Islet precursor cell (in vitro differentiated cells): Measurements from ENCODE around the gene CDC6.

Experiments
- DNase-seq: peaks from one replicate; pipeline ENCODE4 v3.0.0-alpha.2; 2018

The CDC6 gene

DNA sequence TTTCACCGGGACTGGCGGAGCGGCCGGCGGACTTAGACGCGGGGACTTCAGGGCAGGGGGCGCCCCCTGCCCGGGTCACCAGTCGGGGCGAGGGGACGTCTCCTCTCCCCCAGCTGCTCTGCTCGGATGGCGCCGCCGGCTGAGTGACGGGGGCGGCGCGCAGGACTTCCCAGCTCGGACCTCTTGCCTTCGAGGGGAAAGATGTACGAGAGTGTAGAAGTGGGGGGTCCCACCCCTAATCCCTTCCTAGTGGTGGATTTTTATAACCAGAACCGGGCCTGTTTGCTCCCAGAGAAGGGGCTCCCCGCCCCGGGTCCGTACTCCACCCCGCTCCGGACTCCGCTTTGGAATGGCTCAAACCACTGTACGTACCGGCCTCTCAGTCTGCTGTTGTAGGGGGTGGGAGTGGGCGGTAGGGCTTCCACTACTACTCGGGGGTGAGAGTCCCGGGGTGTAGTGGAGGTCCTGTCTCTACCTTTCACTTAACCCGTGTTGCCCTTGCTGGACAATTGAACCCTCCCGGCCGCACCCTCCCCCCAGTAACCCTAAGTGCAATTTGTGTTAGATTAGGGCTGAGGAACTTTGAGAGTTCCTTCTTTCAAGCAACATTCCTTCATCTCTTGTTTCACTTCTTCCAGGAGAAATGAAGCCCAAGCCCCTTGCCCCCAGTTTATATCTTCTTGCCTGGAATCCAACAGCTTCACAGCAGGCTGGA lies 55.0 kb downstream of the CDC6 start:
- DNase-seq, result no peak

DNA sequence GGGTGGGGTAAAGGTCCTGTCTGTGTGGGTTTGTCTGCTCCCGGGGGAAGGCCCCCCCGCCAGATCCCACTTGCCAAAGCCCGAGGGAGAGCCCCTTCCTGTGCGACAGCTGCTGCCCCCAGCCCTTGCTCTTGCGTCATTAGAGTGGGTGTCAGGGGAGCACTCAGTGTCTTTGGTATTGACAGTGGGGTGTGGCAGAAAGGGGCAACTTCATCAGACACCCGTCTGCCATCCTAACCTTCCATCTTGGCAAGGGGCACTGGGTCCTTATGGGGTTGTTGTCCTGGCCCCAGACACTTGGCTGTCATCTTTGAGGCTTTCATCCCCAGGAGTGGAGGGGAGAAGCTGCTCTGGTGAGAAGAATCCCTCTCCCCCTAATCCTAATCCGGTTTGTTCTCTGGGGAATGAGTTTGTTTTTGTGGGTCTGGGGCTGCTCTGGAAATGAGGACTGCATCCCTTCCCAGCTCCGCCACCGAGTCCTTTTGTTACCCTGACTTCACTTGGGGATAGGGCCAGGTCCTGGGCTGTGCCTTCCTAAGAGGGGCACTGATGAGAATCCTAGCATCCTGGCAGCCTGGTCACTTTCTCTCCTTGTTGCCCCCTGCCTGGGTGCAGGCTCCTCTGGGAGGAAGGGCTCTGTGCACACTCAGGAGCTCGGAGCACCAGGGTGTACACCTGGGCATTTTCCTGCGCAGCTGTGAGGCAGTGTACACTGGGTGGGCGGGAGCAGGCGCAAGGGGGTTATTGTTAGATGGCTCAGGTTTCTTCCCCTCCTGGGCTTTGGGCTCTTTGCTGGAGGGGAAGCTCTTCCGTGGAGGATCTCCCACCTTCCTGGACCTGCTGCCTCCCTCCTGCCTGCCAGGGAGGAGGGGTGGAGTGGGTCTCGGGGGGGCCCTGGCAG lies 55.8 kb downstream of the CDC6 start:
- DNase-seq, result no peak

DNA sequence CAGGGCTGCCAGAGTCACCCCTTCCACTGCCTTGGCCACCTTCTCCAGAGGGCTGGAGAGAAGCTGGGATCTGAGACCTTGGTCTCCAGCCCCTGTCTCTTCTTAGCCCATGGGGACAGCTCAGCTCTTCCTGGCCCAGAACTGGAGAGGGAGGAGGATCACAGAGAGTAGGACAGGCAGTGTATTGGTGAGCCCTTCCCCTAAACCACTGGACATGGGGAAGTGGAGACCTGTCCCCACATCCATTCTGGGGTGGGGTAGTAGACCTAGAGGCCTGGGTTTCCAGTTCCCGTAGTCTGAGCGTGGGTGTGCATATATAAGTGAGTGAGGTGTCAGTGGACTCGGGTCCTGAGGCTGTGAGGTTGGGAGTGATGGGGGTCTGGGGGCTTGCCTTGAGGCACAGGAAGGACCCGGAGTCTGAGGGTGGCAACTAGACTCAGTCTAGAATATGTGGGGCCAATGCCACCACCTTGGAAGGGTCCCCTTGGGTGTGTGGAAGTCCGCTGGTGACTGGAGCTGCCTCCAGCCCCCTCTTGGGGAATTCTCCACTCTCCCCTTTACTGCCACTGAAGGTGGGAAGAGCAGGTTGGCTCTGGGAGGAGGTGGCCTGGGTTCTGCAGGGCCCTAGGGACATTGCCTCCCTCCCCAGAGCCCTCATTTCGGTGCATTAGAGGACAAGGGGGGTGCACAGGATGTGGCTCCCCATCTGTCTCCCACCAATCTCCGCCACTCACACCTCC lies 56.9 kb downstream of the CDC6 start:
- DNase-seq, result no peak

DNA sequence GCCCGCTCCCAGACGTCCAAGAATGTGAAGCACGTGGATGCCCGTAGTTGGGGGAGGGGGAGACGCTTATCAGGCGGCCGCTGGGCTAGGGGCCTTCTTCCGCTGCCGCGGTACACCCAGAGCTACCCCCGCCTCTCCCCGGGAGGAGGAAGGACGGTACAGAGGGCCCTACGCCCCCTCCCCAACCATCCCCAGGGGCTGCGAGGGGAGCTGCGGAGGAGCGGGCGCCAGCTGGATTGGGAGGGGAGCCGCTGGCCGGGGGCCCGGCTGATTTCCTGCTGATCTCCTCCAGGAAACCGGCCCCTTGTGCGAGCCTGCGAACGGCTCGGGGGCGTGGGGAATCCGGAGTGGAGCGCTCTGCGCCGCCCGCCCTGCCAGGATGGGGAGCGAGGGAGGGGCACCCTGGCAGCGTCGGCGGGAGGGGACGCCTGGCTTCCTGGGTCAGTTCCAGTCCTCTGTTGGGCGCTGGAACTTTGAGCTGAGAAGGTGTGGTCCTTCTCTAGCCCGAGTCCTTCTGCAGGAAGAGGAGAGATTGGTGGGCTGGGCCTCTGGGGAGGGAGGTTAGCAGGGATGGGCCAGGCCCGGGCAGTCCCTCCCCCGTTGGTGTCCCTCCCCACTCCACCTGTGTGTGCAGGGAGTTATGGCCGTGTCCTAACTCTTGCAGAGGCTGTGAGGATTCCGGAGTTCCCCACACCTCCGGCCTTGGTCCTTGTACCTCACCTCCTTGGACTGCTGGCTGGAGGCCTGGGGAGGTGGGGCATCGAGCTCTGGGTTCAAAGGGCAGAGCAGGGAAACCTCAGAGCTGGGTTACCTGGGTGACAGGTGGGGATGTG lies 57.7 kb downstream of the CDC6 start:
- peak; percentile 94 for DNase-seq

DNA sequence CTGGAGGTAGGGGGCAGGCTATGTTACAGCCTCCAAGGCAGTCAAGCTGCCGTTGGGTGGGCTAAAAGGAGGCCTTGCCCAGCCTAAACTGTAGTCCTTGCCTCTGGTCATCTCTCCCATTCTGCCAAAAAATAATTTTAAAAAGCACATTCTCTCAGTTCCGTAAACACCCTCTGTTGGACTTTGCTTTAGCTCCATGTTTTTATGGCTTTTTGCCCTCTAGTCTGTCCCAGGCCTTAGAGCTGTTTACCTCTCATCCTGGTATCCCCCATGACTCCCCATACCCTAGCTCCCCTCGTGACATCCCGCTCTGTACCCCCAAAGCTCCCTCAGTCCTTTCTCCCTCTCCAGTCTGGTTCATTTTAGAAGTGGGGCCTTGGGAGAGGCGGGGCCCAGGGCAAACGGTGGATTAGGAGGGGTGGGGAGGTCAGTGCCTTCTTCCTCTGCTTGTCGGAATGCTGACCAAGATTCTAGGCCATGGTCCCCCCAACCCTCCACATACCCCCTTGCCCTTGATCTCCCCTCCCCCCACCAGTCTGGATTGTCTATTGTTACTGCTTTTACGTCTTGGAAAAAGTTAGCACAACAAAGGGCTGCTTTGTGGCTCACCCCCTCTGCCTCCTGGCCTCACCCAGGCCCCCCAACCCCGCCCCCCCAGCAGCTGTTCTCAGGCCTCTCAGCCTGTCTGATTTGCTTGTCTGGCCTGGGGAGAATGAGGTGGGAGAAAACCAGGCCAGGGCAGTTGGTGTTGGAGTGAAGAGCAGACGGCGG lies 58.5 kb downstream of the CDC6 start:
- no peak for DNase-seq

DNA sequence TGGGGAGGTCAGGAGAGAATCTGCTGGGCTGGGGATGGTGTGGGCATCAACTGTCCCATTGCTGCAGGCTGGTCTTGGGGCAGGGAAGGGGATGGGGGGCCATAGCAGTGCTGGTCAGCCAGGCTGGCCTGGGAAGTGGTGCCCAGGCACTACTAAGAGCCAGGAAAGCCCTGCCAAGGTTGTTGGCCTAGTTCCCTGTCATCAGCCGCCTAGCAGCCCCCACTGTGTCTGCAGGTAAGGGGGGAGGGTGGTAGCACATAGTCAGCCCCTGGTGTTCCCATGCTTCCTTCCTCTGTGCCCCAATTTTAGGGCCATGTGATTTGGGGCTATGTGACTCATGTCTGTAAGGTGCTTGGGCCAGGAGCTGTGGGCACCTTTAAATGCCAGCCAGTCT lies 59.1 kb downstream of the CDC6 start:
- DNase-seq, result no peak

DNA sequence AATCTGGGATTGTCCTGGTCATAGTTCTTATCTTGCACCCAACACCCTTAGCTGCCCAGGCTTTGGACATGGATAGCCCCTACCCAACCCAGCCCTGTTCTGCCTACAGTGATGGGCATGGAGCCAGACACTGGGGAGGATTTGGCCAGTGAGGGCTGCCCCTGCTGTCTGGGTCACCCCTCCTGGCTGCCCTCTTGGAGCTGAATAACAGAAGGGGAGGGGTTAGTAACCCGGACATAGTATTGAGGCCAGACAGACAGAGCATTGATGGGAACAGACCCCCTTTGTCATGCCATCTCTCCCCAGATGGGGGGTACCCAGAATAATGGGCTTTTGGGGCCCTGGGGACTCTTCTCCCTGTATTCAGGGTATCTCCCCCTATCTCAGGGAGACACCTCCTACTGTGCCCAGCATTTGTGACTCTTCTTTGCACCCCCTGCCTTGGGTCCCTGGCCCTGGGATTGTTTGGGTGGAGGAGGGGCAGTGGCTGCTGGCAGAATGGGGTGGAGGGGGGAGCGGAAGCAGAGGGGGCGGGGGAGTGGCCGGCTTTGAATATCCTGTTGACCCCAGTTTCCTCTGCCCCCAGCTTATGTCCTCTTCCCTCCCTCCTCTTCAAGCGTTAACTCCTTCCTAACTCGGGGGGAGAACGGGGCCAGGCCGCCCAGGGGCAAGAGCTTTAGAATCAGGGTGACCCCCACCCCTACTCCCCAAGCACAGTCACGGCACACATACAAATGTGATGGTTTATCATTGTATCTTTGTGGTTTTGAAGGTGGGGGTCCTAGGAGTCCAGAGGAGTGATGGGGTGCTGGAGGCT lies 59.8 kb downstream of the CDC6 start:
- no peak for DNase-seq

DNA sequence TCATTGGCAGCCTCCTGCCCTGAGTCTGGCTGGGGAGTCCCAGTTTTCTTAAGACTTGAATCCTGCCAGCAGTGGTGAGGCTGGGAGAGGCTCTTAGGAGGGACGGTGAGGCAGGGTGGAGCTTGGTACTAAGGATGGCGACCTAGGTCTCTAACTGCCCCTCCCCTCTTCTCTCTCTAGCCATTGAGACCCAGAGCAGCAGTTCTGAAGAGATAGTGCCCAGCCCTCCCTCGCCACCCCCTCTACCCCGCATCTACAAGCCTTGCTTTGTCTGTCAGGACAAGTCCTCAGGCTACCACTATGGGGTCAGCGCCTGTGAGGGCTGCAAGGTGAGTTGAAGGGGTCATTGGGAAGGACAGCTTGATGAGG lies 60.4 kb downstream of the CDC6 start:
- DNase-seq, result no peak

DNA sequence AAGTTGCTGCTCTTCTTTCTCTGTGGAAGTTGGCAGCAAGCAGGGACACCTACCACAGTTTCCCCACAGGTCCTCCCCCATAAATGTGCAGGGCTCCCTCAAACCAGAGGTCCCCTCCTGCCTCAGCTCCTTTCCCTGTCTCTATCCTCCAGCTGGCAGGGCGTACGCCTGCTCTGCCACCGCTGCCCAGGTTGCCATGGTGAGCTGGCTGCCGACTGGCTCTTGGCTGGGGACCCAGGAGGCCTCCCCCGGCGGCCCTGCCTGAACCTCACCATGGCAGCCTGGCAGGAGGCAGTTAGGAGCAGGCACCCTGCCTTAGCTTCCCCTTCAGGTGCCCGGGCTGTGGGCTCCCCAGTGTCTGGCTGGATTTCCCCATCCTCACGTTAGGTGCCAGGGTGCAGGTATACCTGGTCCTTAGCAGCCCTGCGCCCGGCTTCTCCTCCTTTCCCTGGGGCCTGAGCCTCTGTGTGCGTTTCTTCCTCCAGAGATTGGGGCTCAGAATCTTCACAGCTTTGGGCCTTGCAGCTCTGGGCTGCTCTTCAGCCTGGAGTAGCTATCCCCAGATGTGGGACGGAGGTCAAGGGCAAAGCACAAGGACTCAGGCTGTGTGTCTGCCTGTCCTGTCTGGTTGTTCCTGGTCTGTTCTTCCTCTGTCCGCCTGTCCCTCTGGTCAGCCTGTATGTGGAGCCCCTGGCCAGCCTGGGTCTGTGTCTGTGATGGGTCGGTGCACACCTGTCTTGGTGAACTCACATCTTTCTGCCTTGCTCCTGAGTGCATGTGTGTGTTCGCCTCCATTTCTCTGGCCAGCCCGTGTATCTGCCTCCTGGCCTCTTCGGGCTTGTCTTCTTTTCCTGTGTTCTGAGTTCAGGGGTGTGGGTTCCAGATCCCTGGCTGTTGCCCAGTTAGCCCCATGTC lies 61.1 kb downstream of the CDC6 start:
- DNase-seq, result no peak

DNA sequence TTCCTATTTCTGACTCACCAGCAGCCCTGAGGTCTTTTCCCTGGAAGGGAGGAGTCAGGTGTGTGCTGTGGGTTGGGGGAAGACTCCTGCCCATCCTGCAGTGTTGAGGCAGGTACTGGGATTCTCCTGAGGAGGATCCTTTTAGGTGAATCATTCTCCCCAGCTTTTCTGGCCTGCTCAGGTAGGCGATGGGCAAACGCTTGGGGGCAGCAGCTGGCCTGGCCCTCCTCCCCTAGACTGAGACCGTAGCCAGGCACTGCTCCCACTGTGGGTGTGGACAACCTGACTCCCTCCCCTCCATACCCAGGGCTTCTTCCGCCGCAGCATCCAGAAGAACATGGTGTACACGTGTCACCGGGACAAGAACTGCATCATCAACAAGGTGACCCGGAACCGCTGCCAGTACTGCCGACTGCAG lies 61.8 kb downstream of the CDC6 start:
- DNase-seq, result peak; percentile 76

DNA sequence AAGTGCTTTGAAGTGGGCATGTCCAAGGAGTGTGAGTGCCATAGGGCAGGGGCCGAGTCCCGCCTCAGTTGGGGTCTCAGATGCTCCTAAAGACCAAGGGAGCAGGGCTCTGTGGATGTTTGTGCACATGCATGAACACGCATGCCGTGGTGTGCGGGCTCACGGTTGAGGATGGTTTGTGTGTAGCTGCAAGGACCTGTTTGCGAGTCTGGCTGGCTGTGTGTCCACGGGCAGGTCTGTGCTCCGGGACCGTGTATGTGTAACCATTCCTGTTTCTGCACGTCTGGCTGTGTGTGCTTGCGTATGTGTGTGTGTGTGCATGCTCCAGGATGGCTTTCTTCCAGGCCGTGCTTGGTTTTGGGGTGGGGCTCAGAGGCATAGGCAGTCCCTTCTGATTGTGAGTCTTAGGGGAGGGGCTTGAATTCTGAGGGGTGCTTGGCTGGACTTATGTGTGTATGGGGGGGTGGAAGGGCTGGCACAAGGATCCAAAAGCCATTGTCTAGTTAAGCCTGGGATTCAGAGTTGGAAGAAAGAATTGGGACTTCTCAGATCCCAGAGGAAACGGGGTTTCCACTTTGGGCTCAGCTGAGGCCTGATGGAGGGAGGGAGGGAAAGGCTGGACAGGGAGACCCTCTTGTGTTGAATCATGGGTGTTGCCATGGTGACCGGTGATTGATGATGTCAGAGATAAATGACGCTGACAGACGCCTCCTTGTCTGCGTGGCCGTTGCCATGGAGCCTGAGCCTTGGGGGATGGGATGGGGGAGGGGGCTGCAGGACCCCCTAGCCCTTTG lies 62.4 kb downstream of the CDC6 start:
- peak; percentile 91 for DNase-seq

DNA sequence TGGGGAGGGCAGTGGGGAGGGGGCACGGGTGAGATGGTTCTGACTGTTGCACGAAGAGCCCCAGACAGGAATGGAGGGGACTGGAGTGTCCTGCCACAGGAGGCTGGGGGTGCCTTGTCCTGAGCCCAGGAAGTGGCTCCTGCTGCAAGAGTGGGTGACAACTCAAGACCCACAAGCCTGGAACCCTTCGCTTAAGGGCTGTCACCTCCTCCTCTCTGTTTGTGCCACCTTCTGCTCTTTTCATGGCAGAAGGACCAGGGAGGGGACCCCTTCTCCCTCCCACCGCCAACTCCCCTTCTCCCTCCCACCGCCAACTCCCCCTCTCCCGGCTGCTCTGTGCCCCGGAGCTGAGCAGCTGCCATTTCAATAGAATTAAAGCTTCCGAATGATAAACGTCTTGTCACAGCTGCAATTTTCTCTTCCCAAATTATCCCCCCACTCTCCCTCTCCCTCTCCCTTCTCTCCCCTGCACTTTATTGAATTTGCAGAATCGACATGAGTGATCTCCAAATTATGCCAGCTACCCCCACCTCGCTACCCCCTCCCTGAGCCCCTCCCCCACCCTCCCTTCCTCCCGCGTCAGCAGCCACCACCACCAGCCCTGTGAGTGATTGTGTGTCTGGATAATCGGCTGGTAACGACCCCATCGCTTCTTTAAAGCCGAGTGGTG lies 63.1 kb downstream of the CDC6 start:
- no peak for DNase-seq

DNA sequence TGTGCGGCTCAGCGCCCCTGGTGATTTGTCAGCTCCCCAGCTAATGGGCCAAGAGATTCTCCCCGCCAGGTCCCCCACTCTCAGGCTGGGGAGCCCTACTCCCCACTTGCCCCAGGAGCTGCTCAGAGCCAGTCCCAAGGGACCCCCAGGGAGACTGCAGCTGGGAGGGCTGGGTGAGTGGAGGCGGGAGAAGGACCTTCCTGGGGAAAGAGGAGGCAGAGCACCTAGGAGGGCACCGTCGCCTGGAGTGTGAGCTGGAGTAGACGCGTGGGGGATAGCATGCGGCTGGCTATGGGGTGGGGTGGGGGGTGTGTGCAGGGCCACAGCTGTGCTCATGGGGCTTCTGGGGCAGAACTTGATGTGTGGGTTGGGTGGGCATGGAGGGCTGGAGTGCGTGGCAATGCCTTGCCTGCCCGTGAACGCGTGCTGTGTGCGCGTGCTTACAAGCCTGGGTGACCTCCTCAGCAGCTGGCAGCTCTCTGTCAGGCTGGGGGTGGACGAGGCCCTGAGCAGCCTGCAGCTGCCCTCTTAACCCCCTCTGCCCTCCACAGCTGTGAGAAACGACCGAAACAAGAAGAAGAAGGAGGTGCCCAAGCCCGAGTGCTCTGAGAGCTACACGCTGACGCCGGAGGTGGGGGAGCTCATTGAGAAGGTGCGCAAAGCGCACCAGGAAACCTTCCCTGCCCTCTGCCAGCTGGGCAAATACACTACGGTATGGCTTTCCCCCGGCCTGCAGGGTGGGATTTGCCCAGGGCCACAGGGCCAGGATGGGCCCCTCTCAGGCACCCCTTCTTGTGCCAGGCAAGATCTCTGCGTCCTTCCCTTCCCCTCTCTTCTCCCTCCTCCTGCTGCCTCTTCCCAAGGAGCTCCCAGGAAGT lies 63.9 kb downstream of the CDC6 start:
- DNase-seq, result no peak

DNA sequence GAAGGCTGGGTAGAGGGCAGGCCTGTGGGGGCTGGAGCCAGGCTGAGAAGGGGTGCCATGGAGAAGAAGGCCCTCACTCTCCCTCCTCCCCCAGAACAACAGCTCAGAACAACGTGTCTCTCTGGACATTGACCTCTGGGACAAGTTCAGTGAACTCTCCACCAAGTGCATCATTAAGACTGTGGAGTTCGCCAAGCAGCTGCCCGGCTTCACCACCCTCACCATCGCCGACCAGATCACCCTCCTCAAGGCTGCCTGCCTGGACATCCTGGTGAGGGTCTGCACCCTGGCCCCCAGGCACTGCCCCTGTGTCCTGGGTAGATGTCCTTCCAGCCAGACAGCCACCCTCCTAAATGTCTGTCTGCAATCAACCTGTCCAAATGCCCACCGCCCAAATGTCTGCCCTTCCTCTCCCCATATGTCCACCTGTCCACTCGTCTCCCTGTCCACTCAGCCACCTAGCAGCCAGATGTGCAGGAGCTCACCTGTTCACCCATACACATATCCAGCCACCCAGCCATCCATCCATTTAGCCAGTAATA lies 64.6 kb downstream of the CDC6 start:
- DNase-seq, result no peak

DNA sequence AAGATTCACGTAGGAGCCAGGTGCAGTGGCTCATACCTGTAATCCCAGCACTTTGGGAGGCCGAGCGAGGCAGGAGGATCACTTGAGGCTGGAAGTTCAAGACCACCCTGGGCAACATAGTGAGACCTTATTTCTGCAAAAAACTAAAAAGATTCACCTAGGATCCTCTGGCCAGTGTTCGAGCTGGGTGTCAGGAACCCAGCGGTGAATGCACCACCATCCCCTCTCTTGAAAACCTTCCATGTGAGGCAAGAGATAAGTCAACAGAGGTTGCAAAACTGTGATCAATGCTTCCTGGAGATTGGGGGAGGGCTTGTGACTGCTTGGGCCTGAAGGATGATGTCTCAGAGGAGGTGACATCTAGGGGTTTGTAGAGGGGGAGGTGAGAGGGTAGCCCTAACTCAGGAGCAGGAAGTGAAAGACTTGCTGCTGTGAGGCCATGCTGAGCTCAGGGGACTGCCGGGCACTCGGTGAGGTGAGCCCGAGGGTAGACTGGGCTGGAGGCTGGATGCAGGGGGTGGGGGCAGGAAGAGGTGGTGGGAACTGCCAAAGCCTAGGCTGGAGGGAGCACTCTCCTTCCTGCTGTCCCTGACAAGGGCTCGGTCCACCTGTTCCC lies 65.2 kb downstream of the CDC6 start:
- no peak for DNase-seq
